ENCODE measurements around the gene EMC1.

- TF ChIP-seq CTCF (IDR thresholded peaks at IDR 0.05; ENCODE audit: borderline replicate concordance, extremely low read depth, low read length, poor library complexity, severe bottlenecking) (no peak), EZH2 (IDR thresholded peaks at IDR 0.05; ENCODE audit: borderline replicate concordance, low read depth, low read length, severe bottlenecking) (no peak)
These were observed 69.1 kb downstream of the EMC1 start for GRCh38 chr1:19182223-19182622.
